Glutamatergic neuron (in vitro differentiated cells): ENCODE results near the gene SELP. TPM values are rescaled to one million over a fixed set of nuclear protein-coding genes. Genes with fewer than 3 reads are reported as not detected.
"Not testable (repeated sequence)": the region's sequence is repeated elsewhere in the genome, so short reads cannot be mapped to it uniquely, and the experiment has no call there.

Experiments used
- DNase-seq: peaks from one replicate; pipeline ENCODE4 v3.0.0; 2022
- H3K27ac Mint-ChIP-seq: one replicate; pipeline ENCODE4 v1.8.0; 2020; ENCODE audit warnings: mild to moderate bottlenecking, mixed read lengths, inconsistent platforms; ENCODE audit not compliant: unreplicated experiment
- H3K27me3 Mint-ChIP-seq: one replicate; pipeline ENCODE4 v1.8.0; 2020; ENCODE audit warnings: mild to moderate bottlenecking, moderate library complexity, mixed read lengths, inconsistent platforms; ENCODE audit not compliant: unreplicated experiment
- H3K36me3 Mint-ChIP-seq: one replicate; pipeline ENCODE4 v1.8.0; 2020; ENCODE audit warnings: mild to moderate bottlenecking, mixed read lengths, inconsistent platforms; ENCODE audit not compliant: unreplicated experiment
- H3K4me1 Mint-ChIP-seq: one replicate; pipeline ENCODE4 v1.8.0; 2020; ENCODE audit warnings: mild to moderate bottlenecking, low read depth, mixed read lengths, inconsistent platforms; ENCODE audit not compliant: unreplicated experiment
- H3K4me3 Mint-ChIP-seq: one replicate; pipeline ENCODE4 v1.8.0; 2020; ENCODE audit warnings: mild to moderate bottlenecking, mixed read lengths, inconsistent platforms; ENCODE audit not compliant: unreplicated experiment
- H3K9me3 Mint-ChIP-seq: one replicate; pipeline ENCODE4 v1.8.0; 2020; ENCODE audit warnings: mild to moderate bottlenecking, moderate library complexity, mixed read lengths, inconsistent platforms; ENCODE audit not compliant: unreplicated experiment
- CTCF ChIP-seq: fragments of 200-600 bp; sonication (generic); IDR thresholded peaks from one replicate; pipeline ENCODE4 v1.5.0; 2021; ENCODE audit not compliant: partially characterized antibody, unreplicated experiment
- total RNA-seq: library from RNA; stranded (reverse); fragmentation: NEBNext Ultra II Directional; extraction: Animal tissue kit (Norgen Biotek cat#: 25700); gene quantifications from one replicate; pipeline ENCODE4 v1.2.1, GENCODE V29; 2021; ENCODE audit not compliant: unreplicated experiment

Gene SELP
- total RNA-seq, 1 donor from 2014 or later = not detected

GRCh38 chr1:169661066-169661465, 31.1 kb upstream of the SELP start:
- not testable (repeated sequence) for H3K27me3 Mint-ChIP-seq, H3K9me3 Mint-ChIP-seq, H3K4me1 Mint-ChIP-seq, H3K36me3 Mint-ChIP-seq, H3K4me3 Mint-ChIP-seq, H3K27ac Mint-ChIP-seq, DNase-seq

- H3K4me3 Mint-ChIP-seq, H3K36me3 Mint-ChIP-seq, DNase-seq, H3K27me3 Mint-ChIP-seq, H3K27ac Mint-ChIP-seq, H3K4me1 Mint-ChIP-seq, H3K9me3 Mint-ChIP-seq: not testable (repeated sequence)
Observed at GRCh38 chr1:169658777-169659176, 28.9 kb upstream of the SELP start.

GRCh38 chr1:169653873-169654272, 23.9 kb upstream of the SELP start:
- TF ChIP-seq CTCF = no peak
- no peak overlapping the region for H3K27ac Mint-ChIP-seq
- peaks cover 2% of the 10 kb centered on the region for H3K27me3 Mint-ChIP-seq
- no peak overlapping the region for H3K4me3 Mint-ChIP-seq
- DNase-seq = no peak
- H3K9me3 Mint-ChIP-seq = peaks cover 2% of the 10 kb centered on the region
- no peaks in the 10 kb centered on the region for H3K36me3 Mint-ChIP-seq
- no peaks in the 10 kb centered on the region for H3K4me1 Mint-ChIP-seq

- TF ChIP-seq CTCF = no peak
- no peaks in the 10 kb centered on the region for H3K36me3 Mint-ChIP-seq
- H3K27me3 Mint-ChIP-seq = peaks cover 2% of the 10 kb centered on the region
- H3K9me3 Mint-ChIP-seq = peaks cover 2% of the 10 kb centered on the region
- no peaks in the 10 kb centered on the region for H3K4me1 Mint-ChIP-seq
- DNase-seq = no peak
- H3K4me3 Mint-ChIP-seq = no peak overlapping the region
- no peak overlapping the region for H3K27ac Mint-ChIP-seq
Observed at GRCh38 chr1:169651035-169651434, 21.1 kb upstream of the SELP start.

GRCh38 chr1:169650551-169650950, 20.6 kb upstream of the SELP start:
- no peaks in the 10 kb centered on the region for H3K36me3 Mint-ChIP-seq
- H3K4me1 Mint-ChIP-seq = no peaks in the 10 kb centered on the region
- peaks cover 2% of the 10 kb centered on the region for H3K9me3 Mint-ChIP-seq
- no peak overlapping the region for H3K27ac Mint-ChIP-seq
- no peak overlapping the region for H3K4me3 Mint-ChIP-seq
- peaks cover 2% of the 10 kb centered on the region for H3K27me3 Mint-ChIP-seq
- TF ChIP-seq CTCF = no peak
- no peak for DNase-seq

- no peak overlapping the region for H3K4me3 Mint-ChIP-seq
- TF ChIP-seq CTCF = no peak
- H3K4me1 Mint-ChIP-seq = no peaks in the 10 kb centered on the region
- no peak for DNase-seq
- no peaks in the 10 kb centered on the region for H3K36me3 Mint-ChIP-seq
- no peaks in the 10 kb centered on the region for H3K9me3 Mint-ChIP-seq
- H3K27me3 Mint-ChIP-seq = no peaks in the 10 kb centered on the region
- no peak overlapping the region for H3K27ac Mint-ChIP-seq
Observed at GRCh38 chr1:169648709-169649108, 18.8 kb upstream of the SELP start.
